Mesenchymal stem cell (in vitro differentiated cells and primary cell): ENCODE results near the gene PKNOX2.
A peak's percentile ranks its signal among the peaks of the same experiment; 100 is the strongest.

Source experiments
- DNase-seq: peaks from one replicate; pipeline ENCODE4 v3.0.0-alpha.2; 2013
- H2AFZ ChIP-seq: one replicate; pipeline ENCODE4 v1.6.1; 2013; ENCODE audit warnings: low read depth, mild to moderate bottlenecking, control low read depth, inconsistent platforms, low read length, moderate library complexity
- H2AK5ac ChIP-seq: 2 replicates; pipeline ENCODE4 v1.6.1; 2013; ENCODE audit warnings: low read length, moderate library complexity, mild to moderate bottlenecking, inconsistent platforms; ENCODE audit not compliant: severe bottlenecking
- H2BK120ac ChIP-seq: one replicate; pipeline ENCODE4 v1.6.1; 2013; ENCODE audit warnings: low read depth, mild to moderate bottlenecking, inconsistent platforms, low read length, moderate library complexity
- H2BK12ac ChIP-seq, 2 experiments: one replicate each; pipeline ENCODE4 v1.6.1; 2013; ENCODE audit warnings: inconsistent platforms in 2 of 2, low read length in 2 of 2, mild to moderate bottlenecking in 2 of 2, moderate library complexity in 2 of 2, control low read depth in 1 of 2
- H2BK15ac ChIP-seq: one replicate; pipeline ENCODE4 v1.6.1; 2013; ENCODE audit warnings: mild to moderate bottlenecking, low read depth, inconsistent platforms; ENCODE audit not compliant: poor library complexity, severe bottlenecking
- H2BK5ac ChIP-seq: 2 replicates; pipeline ENCODE4 v1.6.1; 2013; ENCODE audit warnings: low read depth, mild to moderate bottlenecking, low read length, control low read depth, inconsistent platforms; ENCODE audit not compliant: poor library complexity, severe bottlenecking
- H3K14ac ChIP-seq, 2 experiments: one replicate each; pipeline ENCODE4 v1.6.1; 2013; ENCODE audit warnings: inconsistent platforms in 2 of 2, low read length in 2 of 2, control low read depth in 1 of 2, mild to moderate bottlenecking in 1 of 2, moderate library complexity in 1 of 2
- H3K18ac ChIP-seq, 2 experiments: one replicate each; pipeline ENCODE4 v1.6.1; 2013; ENCODE audit warnings: inconsistent platforms in 2 of 2, low read length in 2 of 2, control low read depth in 1 of 2, low read depth in 1 of 2, mild to moderate bottlenecking in 1 of 2
- H3K23ac ChIP-seq, 2 experiments: one replicate each; pipeline ENCODE4 v1.6.1; 2013; ENCODE audit warnings: inconsistent platforms in 2 of 2, low read length in 2 of 2, mild to moderate bottlenecking in 2 of 2, moderate library complexity in 2 of 2, control low read depth in 1 of 2
- H3K27ac ChIP-seq: 2 replicates; pipeline ENCODE4 v1.5.1; 2013; ENCODE audit warnings: mild to moderate bottlenecking, moderate library complexity, low read length, control low read depth, inconsistent platforms; ENCODE audit not compliant: poor library complexity, severe bottlenecking
- H3K27me3 ChIP-seq, 2 experiments: 2 replicates each; pipeline versions ENCODE4 v1.6.1 to v1.7.0; 2013; ENCODE audit warnings: low read length in 2 of 2, mild to moderate bottlenecking in 2 of 2, moderate library complexity in 2 of 2, control low read depth in 1 of 2, inconsistent platforms in 1 of 2; ENCODE audit not compliant: control insufficient read depth in 1 of 2, insufficient read depth in 1 of 2
- H3K36me3 ChIP-seq, 2 experiments: 2 replicates each; pipeline versions ENCODE4 v1.6.1 to v1.7.0; 2013; ENCODE audit warnings: low read length in 2 of 2, control low read depth in 1 of 2, inconsistent platforms in 1 of 2, low read depth in 1 of 2, mild to moderate bottlenecking in 1 of 2; ENCODE audit not compliant: insufficient read depth in 2 of 2, control insufficient read depth in 1 of 2
- H3K4ac ChIP-seq, 2 experiments: one replicate each; pipeline ENCODE4 v1.6.1; 2013; ENCODE audit warnings: inconsistent platforms in 2 of 2, low read length in 2 of 2, mild to moderate bottlenecking in 2 of 2, moderate library complexity in 2 of 2, control low read depth in 1 of 2, low read depth in 1 of 2
- H3K4me1 ChIP-seq: 2 replicates; pipeline ENCODE4 v1.6.1; 2013; ENCODE audit warnings: low read depth, low read length, control low read depth; ENCODE audit not compliant: control insufficient read depth, insufficient read depth
- H3K4me2 ChIP-seq: 2 replicates; pipeline ENCODE4 v1.6.1; 2013; ENCODE audit warnings: low read length, mild to moderate bottlenecking, inconsistent platforms; ENCODE audit not compliant: poor library complexity, severe bottlenecking
- H3K4me3 ChIP-seq, 2 experiments: 2 replicates each; pipeline versions ENCODE4 v1.5.1 to v1.7.0; 2013; ENCODE audit warnings: low read length in 2 of 2, mild to moderate bottlenecking in 2 of 2, control low read depth in 1 of 2, low read depth in 1 of 2; ENCODE audit not compliant: insufficient read depth in 1 of 2
- H3K79me1 ChIP-seq: replicated peaks from 2 replicates; pipeline ENCODE4 v1.6.1; 2013; ENCODE audit warnings: mild to moderate bottlenecking, control low read depth, low read length, inconsistent platforms; ENCODE audit not compliant: poor library complexity, severe bottlenecking
- H3K9ac ChIP-seq: 2 replicates; pipeline ENCODE4 v1.7.0; 2013; ENCODE audit warnings: mild to moderate bottlenecking, low read length, moderate library complexity
- H3K9me3 ChIP-seq: 2 replicates; pipeline ENCODE4 v1.7.0; 2013; ENCODE audit warnings: mild to moderate bottlenecking, low read length; ENCODE audit not compliant: control insufficient read depth
- H4K8ac ChIP-seq: one replicate; pipeline ENCODE4 v1.6.1; 2013; ENCODE audit warnings: inconsistent platforms, mild to moderate bottlenecking, low read length, moderate library complexity
- H4K91ac ChIP-seq: one replicate; pipeline ENCODE4 v1.6.1; 2013; ENCODE audit warnings: mild to moderate bottlenecking, low read length, inconsistent platforms
- WGBS: methylation state at CpG from one replicate; pipeline ENCODE4 v1.1.7; 2013; ENCODE audit warnings: mixed read lengths; 5-methylcytosine and 5-hydroxymethylcytosine counted together

Gene PKNOX2

GRCh38 chr11:125163431-125164063 lies 1.0 kb upstream of the PKNOX2 start:
- H3K9me3 ChIP-seq: no peaks in the 10 kb centered on the region
- no peak overlapping the region for H3K4ac ChIP-seq
- H4K8ac ChIP-seq: no peak overlapping the region
- H3K36me3 ChIP-seq: no peaks in the 10 kb centered on the region
- H3K4me3 ChIP-seq: no peak overlapping the region
- no peak overlapping the region for H2BK5ac ChIP-seq
- H3K79me1 ChIP-seq: no peaks in the 10 kb centered on the region
- no peak overlapping the region for H2AFZ ChIP-seq
- H3K27ac ChIP-seq: peak overlapping the region; percentile 87
- H3K18ac ChIP-seq: no peak overlapping the region
- peak overlapping the region in 1 of 2 experiments; percentile 1 for H2BK12ac ChIP-seq
- peak; percentile 15 for DNase-seq
- H3K4me2 ChIP-seq: peak overlapping the region; percentile 78
- peaks cover 0 to 65% of the 10 kb centered on the region in 2 experiments for H3K27me3 ChIP-seq
- no peak overlapping the region for H3K23ac ChIP-seq
- no peak overlapping the region for H4K91ac ChIP-seq
- WGBS: 62% methylated on average over 6 of the region's 6 CpGs
- no peak overlapping the region for H2BK120ac ChIP-seq
- H2BK15ac ChIP-seq: peak overlapping the region; percentile 13
- no peak overlapping the region for H3K14ac ChIP-seq
- H2AK5ac ChIP-seq: peak overlapping the region; percentile 7
- H3K4me1 ChIP-seq: peaks cover 11% of the 10 kb centered on the region
- H3K9ac ChIP-seq: peak overlapping the region; percentile 67

DNA sequence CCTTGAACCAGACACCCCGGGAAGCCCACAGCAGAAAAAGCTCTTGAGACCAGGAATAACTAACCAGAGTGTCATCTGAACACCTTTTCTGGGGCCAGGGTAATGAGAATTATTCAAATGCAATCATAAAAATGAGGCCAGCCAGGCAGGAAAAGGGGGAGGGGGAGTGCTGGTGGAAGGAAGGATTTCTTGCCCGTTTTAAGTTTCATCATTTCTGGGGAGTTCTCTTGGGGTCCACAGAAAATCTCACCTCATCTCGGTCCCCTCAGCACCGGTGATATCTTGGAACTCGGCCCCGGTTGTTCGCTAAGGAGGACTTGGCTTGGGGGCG lies 495 bp upstream of the PKNOX2 start:
- Histone ChIP-seq H3K4ac (no peak overlapping the region), H3K4me1 (peaks cover 12% of the 10 kb centered on the region), H3K4me2 (peak overlapping the region; percentile 78), H3K9ac (peak overlapping the region; percentile 67), H2BK15ac (peak overlapping the region; percentile 19), H4K91ac (no peak overlapping the region), H2BK120ac (no peak overlapping the region), H2BK5ac (no peak overlapping the region), H4K8ac (no peak overlapping the region), H2AK5ac (peak overlapping the region; percentile 0), H3K18ac (no peak overlapping the region), H3K79me1 (no peaks in the 10 kb centered on the region), H3K9me3 (no peaks in the 10 kb centered on the region), H3K27ac (peak overlapping the region; percentile 87), H3K36me3 (no peaks in the 10 kb centered on the region), H3K14ac (no peak overlapping the region), H3K4me3 (peak overlapping the region; percentile 50 to 64), H3K23ac (no peak overlapping the region), H2BK12ac (peak overlapping the region in 1 of 2 experiments; percentile 40), H3K27me3 (peaks cover 0 to 66% of the 10 kb centered on the region in 2 experiments), H2AFZ (no peak overlapping the region)
- no peak for DNase-seq
- 0% methylated on average over 5 of the region's 8 CpGs for WGBS

GRCh38 chr11:125165111-125165842 lies 726 bp downstream of the PKNOX2 start:
- peak overlapping the region; percentile 82 for H3K4me2 ChIP-seq
- peak overlapping the region; percentile 58 for H4K91ac ChIP-seq
- DNase-seq: peak; percentile 66
- H2BK12ac ChIP-seq: peak overlapping the region in 1 of 2 experiments; percentile 40
- H3K79me1 ChIP-seq: peaks cover 2% of the 10 kb centered on the region
- H2BK15ac ChIP-seq: peak overlapping the region; percentile 12
- WGBS: under 1% methylated on average over 58 of the region's 80 CpGs
- peak overlapping the region; percentile 84 for H3K9ac ChIP-seq
- H3K4ac ChIP-seq: peak overlapping the region; percentile 52 to 73
- H3K18ac ChIP-seq: peak overlapping the region; percentile 61 to 88
- H2AK5ac ChIP-seq: peak overlapping the region; percentile 88
- peaks cover 0 to 64% of the 10 kb centered on the region in 2 experiments for H3K27me3 ChIP-seq
- peak overlapping the region; percentile 79 for H3K27ac ChIP-seq
- peak overlapping the region in 1 of 2 experiments; percentile 70 for H3K23ac ChIP-seq
- H2BK120ac ChIP-seq: peak overlapping the region; percentile 82
- peak overlapping the region in 1 of 2 experiments; percentile 53 for H3K14ac ChIP-seq
- H4K8ac ChIP-seq: peak overlapping the region; percentile 69
- H3K9me3 ChIP-seq: no peaks in the 10 kb centered on the region
- H2AFZ ChIP-seq: no peak overlapping the region
- H3K4me3 ChIP-seq: peak overlapping the region; percentile 86 to 87
- H3K36me3 ChIP-seq: no peaks in the 10 kb centered on the region
- peak overlapping the region; percentile 98 for H2BK5ac ChIP-seq
- H3K4me1 ChIP-seq: peaks cover 23% of the 10 kb centered on the region
